ENCODE data around the gene HOXB9.

HOXB9 gene

DNA sequence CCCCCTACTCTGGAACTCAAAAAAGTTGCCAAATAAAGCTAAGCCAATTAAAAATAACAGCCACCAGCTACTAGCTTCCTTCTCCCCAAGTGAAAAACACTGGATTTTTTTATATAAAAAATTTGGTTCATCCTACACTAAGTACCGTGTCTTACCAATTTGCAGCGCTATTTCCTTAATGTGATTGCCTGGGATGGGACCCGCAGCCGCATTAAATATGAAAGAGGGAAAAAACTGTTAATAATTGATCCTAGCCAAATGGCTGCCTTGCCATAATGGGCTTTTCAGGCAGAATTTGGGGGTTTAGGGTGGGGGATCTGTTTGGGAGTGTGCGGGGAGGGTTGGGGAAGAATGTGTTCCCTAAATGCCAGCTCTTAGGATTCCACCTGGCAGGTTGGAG lies 2.0 kb downstream of the HOXB9 start:
- DNase-seq (ENCODE audit: low spot score) = no peak

DNA sequence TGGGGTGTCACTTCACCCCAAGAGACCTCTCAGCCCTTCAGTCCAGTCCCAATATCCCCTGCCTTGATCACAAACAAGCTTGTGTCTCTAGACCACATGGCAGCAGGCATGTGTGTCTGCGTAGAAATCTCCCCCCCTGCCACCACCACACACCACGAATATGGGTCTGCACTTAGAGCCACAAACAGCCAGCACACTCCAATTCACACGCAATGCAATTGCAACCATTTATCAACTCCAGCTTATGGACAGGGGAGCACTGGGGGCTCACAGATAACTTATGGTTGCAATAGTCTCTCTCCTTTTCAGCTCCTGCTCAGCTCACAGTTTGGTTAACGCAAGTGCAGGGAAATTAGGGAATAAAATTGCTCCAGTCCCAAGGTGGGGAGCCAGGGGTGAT lies 2.6 kb downstream of the HOXB9 start:
- DNase-seq (ENCODE audit: low spot score) = no peak

DNA sequence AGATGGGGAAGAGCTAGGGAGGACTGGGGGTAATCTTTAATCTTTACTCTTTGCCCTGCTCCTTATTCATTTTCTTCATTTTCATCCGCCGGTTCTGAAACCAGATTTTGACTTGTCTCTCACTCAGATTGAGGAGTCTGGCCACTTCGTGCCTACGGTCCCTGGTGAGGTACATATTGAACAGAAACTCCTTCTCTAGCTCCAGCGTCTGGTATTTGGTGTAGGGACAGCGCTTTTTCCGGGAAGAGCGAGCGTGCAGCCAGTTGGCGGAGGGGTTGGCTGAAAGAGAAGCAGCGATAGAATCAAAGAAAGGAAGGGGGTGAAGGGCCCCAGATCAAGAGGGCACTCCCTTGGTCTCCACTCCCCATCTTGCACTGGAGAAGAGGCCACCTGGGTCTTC lies 3.3 kb downstream of the HOXB9 start:
- DNase-seq (ENCODE audit: low spot score) = no peak

DNA sequence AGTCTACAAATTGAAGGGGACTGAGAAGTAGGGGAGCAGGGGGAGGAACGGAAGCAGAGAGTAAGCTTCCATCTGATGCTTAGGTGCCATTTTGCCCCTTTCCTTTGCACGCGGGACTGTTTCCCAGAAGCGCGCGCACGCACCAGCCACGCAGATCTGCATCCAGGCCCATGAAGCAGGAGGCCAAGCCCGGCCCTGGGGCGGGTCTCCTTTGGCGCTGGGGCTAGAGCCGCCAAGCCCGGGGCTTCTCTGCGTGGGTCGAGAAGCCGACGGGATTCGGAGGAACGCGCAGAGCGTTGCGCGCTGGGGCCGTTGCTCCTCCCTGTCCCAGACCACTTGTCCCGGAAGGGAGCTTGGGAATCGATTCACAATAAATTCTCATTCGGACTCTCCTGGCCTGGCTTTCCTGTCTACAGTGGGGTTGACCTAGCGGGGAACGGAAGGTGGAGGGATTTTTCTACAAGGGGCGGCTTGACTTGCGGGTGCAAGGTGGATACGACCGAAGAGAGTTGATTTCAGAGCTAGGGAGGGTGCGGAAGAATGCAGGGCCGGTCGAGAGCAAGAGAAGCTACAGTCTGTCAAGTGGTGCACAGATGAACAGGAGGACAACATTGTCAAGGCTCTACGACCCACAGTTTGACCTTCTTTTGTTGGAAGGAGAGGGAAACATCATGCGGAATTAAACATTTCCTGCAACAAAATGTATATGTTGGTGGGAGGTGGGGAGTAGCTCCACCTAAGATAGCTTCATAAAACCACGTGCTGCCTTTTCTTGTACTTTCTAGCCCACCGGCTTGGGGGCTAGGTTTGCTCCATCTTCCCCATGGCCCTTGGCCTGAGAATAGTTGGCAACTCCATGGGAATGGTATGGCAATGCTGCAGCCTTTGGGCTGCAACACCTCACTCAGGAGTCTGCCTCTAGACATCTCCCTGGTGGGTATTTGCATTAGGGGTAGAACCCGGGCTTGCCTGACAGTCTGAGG lies 4.5 kb downstream of the HOXB9 start:
- DNase-seq (ENCODE audit: low spot score) = no peak

DNA sequence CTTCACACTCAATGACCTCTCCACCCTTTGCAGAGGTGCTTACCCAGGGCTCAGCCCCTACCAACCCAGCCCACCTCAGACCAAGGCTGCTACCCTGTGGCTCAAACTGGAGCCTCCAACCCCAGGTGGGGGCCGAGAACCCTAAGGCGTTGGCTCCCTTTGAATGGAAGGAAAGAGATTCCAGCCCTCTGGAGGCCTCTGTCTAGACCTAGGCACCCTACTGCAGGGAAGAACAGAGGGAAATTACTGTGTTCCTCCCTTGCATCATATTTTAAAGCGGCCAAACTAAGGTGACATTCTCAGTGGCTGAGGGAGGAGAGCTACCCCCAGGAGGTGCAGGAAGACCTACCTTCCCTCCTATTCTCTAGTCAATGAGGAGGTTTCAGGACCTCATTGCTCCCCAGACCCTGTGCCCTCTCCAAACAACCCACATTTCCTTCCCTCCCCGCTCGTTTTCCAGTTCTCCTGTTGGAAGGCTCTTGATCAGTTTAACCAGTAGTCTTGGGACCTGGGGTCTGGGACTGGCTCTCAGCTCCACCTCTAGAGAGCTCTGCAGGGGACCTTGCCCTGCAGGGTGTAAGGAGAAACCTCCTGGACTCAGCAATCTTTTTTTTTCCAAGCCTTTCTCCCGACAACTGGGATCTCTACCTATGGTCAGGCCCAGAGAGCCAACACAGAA lies 5.6 kb downstream of the HOXB9 start:
- DNase-seq (ENCODE audit: low spot score) = no peak

DNA sequence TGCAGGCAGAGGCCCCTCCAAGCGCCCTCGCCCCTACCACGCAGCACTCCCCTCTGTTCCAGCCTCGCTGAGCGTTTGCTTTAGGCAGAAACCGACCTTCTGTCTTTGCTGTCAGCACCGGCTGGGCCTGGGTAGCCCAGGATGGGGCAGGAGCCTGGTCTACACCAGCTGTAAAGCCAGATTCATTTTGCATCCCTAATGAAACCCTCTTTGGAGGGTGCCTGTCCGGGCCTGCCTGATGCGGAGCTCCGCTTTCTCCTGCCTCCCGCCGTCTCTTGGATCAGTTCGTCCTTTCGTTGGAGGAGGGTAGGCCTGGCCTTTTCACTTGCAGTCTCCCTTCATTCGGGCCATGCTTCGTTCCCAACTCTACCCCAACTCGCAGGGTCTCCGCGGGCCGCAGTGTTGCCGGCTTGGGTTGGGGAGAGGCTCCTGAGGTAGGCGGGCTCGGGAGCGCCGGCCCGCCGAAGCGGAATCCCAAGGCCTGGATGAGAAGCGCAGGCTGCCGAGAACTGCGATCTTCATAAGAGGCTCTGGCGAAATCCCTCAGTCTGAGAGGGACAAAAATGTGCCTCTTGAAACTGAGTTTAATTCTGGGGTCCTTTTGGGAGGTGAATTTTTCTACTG lies 6.2 kb downstream of the HOXB9 start:
- DNase-seq (ENCODE audit: low spot score) = no peak

DNA sequence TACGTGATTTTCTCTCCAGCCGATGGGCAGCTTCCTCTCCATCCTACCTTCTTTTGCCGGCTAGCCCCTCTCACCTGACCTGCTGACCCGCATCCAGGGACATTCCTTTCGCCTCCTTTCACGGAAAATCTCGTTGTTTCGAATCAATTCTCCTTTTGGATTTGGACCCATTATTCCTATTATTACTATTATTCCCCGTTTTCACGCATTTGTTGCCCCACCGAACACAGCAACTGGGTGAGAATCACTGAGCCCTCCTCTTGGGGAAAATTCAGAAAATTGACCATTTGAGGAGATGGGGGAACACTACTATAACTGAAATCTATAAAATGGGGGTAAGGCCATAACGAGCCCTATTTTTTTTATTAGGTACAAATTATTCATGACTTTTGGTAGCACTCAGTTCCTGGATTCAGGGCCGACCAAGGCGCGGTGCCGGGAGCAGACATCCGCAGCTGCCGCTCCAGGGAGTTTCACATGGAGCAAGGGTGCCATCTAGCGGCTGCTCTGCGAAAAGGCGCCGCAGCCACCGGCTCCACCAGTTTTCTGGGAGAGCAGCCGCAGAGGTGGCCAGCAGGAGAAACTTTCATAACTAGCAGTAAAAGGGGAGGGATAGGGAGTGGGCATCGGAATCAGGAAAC lies 7.8 kb downstream of the HOXB9 start:
- DNase-seq (ENCODE audit: low spot score) = peak; percentile 82

DNA sequence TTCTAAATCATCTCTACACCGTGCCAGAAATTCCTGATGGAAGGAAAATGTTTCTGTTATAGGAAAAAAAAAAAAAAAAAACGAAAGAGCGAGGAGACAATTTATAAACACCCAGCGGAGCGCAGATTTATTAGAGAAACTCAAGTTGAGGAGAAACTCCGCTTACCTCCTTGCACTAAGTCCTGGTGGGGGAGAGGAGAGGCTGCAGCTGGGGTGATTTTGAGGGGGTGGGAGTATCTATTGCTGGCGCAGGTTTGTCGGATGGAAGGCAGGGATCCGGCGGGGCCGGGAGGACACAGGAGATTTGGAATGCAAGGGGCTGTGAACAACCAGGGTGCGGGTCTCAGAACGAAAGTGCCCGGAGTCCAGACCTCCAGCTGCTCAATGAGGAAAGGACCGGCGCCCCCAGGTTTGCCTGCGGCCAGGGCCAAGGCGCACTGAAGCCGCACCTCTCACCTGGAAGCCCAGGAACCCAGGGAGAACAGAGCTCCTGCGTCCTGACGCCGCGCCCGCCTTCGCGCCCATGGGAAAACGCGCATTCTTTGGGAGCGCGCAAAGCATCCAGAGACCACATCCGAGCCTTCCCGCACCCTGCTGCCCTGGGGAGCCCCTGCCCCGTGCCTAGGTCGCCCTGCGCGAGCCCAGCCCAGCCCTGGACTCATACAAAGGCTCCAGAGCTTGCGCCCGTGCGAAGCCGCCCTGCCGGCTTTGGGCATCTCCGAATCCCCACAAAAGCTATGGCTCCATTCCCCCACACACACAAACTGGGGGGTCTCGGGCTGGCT lies 8.5 kb downstream of the HOXB9 start:
- DNase-seq (ENCODE audit: low spot score) = no peak

DNA sequence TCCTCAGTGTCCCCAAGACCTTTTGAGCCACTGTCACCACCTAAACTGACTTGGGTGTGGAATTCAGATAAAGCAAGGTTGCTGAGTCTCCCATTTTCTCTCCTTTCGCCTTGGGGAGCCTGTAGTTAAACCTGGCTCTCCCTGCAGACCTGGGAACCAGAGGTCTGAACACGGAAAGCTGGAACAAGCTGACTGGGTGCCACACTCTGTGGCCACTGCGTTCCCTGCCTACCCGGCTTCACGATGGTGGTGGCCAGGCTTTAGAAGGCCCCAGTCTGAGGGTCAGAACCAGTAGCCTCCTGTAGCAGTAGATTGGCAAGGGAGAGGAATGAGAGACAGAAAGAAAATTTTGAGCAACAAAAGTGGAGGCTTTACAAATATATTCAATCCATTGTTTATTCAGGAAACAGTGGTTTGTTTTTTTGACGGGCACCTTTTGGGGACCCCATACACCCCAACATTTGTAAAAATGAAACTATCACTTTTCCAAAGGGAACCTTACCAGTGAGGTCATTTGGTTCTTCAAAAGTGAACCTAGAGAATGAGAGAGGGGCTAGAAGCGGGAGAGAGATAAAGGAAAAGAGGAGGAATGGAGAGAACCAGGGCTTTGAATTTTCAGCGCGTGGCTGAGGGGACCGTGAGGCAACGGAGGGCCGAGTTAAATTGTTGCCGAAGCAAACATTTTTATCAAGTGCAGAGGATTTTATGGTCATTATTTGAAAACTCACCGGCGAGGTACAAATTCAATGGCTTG lies 9.3 kb downstream of the HOXB9 start:
- DNase-seq (ENCODE audit: low spot score) = no peak

DNA sequence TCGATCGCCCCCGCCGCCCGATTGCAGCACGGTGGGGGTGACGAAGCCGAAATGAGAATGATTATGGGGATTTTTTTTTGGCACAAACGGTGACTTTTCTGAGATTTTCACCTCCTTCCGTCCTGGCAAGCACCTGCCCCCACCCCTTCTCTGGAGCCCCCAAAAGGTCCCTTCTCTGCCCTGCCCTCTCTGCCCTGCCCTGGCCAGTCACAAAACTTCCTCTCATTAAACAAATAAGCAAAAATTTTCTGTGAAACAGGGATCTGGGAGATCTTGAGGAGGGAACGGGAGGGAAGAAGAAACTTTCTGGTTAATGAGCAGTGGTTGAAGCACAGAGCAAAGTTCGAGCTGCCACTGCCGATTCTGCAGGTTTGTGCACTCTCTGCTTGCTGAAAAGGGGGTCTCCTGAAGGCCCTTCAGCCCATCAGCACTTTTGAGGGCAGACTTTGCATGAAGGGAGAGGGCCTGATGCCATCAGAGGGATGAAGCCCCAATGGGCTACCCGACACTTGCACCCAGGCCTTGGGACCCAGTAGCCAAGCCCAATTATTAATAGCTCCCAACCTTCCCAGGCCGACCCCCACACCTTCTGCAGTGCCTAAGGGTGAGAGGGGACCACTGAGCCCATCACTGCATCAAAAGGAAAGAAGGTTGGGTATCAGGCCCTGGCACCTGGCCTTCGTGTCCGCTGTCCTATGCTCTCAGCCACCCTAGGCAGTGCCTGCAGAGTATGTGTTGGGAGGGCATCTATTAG lies 10.0 kb downstream of the HOXB9 start:
- DNase-seq (ENCODE audit: low spot score) = no peak

DNA sequence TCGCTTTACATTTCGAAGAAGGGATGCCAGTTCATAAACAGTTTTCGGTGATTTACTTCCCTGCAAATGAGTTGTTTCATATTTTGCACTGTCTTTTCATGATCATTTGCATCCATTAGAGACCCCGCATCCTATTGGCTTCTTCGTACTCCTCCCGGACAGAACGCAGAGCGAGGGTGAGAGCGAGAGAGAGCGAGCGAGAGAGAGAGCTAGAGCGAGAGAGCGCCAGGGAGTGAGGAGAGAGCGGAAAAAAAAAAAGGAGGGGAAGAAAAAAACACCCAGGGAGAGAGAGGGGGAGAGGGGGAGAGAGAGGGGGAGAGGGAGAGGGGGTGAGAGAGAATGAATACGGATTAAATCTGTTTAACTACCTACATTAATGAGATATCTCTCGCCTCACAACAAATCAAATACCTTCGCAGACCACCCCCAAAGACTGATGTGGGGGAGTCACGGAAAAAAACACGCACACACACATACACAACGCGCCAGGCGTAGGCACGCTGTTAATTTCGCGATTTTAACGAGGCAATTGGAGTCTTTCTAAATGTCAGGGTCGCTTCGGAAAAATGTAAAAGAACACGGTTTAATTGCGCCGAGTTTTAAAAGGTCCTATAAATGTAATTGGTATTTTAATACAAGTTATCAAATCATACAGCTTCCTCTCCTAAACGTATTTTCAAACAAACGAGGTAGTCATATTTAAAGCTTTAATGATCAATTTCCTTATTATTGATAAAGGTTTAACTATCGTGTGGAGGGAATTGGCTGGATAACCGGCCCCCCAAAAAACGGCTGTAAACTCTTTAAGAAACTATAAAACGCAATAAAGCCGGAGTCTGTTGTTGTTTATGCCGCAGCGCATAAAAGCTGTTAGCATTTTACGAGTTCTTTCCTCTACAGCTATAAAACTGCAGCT lies 10.9 kb downstream of the HOXB9 start, which contains the start of gene HOXB8:
TSS of gene HOXB8 (minus strand) at position 246 of the 916 bp plus-strand sequence. CDS start 588 bp downstream, outside the sequence.
- DNase-seq (ENCODE audit: low spot score) = no peak

DNA sequence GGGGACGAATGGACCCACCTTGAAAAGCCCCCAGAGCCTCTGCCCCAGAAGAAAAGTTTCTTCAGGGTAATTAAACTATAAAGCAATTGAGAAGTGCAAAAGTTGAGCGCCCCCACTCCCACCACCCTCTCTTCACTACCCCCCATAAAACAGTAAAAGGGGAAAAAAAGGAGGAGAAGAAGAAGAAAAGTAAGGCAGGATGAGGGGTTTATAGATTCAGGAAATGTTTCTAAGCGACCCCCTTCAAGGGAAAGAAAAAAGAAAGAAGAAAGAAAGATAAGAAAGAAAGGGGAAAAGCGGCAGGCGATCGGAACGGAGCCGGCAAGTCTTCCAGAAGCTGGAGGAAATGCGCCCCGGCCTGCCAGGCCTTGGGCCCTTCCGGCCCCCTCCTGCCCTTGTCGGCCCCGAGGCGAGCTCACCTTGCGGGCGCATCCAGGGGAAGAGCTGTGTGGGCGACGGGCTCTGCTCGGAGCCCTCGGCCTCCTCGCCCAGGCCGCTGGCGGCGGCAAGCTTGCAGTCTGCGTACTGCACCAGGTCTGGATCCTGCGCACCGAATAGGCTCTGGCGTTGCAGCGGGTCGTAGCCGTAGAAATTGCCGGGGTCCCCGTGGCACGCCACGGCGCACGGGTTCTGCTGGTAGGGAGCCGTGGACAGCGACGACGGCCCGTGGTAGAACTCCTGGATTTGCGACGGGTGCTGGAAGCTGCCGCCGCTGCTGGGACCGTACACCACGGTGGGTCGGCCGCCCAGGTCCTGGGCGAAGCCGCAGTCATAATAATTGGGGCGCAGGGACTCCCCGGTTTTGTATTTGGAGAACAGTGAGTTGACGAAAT lies 12.1 kb downstream of the HOXB9 start:
- no peak for DNase-seq (ENCODE audit: low spot score)

DNA sequence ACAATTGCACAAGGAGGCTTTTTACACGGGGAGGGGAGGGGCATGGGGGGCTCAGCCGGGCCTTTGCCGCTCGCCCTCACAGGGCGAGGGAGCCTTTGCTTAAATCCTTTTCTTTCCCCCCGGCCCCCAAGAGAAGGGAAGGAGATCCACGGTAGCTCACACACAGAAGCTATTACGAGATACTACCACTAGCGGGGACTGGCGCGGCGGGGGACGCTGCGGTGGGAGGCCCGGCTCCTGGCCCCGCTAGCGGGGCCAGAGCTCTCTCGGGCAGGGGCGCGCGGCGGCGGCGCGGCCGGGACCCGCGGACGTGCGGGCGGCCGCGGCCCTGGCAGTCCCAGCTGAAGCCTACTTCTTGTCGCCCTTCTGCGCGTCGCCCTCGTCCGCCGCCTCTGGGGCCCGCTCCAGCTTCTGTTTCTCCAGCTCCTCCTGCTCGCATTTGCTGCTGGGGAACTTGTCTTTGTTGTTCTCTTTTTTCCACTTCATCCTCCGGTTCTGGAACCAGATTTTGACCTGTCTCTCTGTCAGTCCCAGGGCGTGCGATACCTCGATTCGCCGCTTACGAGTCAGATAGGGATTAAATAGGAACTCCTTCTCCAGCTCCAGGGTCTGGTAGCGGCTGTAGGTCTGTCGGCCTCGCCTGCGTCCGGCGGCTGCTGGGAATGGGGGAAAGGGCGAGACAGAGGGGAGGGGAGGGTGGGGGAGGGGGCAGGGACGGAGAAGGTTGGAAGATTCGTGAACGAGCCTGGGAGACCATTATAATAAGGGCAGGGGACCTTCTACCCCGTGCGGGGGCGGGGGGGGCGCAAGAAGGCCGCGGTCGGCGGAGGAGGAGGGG lies 13.1 kb downstream of the HOXB9 start:
- peak; percentile 43 for DNase-seq (ENCODE audit: low spot score)

DNA sequence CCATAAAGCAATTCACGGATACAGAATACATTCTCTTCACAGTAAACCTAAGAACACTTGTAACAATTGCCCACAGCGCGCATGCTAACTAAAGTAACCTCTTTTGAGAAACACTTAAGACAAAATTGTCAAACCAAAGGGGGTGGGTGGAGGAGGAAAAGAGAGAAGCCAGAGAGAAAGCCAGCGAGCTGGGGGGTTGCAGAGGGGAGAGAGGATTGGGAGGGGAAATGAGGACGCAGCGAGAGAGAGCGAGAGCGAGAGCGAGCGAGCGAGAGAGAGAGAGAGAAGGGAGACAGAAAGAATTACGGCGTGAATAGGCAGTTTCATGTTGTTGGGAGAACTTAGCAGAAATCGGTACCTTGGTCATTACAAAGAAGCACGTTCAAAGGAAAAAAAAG lies 13.7 kb downstream of the HOXB9 start:
- no peak for DNase-seq (ENCODE audit: low spot score)

DNA sequence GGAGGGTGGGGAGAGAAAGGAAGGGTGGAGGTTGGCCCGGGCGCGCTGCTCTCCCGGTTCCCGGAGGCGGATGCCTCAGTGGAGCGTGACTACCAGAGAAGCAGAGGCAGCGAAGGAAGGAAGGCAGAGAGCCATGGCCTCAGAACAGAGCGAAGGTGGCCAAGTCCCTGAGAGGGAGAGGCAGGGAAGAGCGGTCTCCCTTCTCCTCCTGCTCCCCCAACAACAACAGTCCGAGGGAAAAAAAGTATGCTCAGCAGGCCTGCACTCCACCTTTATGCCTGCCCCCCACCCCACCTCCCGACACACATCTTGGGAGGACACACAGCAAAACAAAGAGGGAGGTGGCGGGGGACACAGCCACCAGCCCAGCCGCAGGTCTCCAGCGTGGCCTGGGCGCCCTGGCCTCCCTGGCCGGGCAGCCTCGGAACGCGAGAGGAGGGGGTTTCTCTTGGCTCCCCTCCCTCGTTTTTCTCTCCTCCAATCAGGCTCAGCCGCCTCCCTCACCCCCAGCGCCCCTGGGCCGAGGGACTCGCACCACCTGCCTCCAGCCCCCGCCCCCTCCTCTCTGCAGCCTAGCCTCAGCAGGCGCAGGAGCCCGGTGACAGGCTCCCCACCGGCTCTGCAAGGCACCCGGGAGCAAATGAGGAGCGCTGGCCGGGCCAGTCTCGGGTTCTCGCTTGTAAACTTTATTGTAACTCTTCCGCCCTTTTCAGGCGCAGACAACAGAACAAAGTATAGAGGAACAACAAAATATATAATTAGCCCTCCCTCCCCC lies 14.3 kb downstream of the HOXB9 start:
- no peak for DNase-seq (ENCODE audit: low spot score)

DNA sequence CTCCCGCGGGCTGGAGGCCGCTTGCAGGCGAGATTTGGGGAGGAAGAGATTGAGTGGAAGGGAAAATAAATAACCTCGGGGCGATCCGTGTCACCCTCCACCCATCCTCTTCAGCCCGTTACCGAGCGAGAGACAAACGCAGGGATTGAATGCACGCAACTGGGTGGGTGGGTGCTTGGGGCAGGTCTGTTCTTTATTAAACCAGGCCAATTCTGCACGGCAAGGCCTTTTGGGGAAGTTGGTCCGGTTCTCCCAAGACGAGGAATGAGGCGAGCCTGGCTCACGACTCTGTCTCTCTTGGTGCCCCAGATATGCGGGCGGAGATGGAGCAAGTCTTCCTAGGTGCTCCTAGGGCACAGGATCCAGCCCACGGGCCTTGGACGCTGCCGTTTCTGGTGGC lies 14.9 kb downstream of the HOXB9 start:
- no peak for DNase-seq (ENCODE audit: low spot score)
